Fibroblast of skin of right biceps (primary cell): Measurements from ENCODE around the gene SHISA7.
"Not testable (repeated sequence)": the region's sequence is repeated elsewhere in the genome, so short reads cannot be mapped to it uniquely, and the experiment has no call there.

Experiments used
- DNase-seq: peaks from one replicate; pipeline ENCODE4 v3.0.0-alpha.2; 2013

Gene SHISA7

GRCh38 chr19:55444646-55445045, 1.5 kb upstream of the SHISA7 start:
- DNase-seq, result no peak

GRCh38 chr19:55443824-55444480, 852 bp upstream of the SHISA7 start:
- no peak for DNase-seq

- DNase-seq, result no peak
Measured at GRCh38 chr19:55442372-55442961, 633 bp downstream of the SHISA7 start.

GRCh38 chr19:55441692-55442321, 1.3 kb downstream of the SHISA7 start:
- no peak for DNase-seq

- DNase-seq, result no peak
Measured at GRCh38 chr19:55441319-55441691, 1.8 kb downstream of the SHISA7 start.

GRCh38 chr19:55440411-55441105, 2.5 kb downstream of the SHISA7 start:
- DNase-seq, result no peak

- no peak for DNase-seq
Measured at GRCh38 chr19:55439052-55439451, 4.0 kb downstream of the SHISA7 start.

GRCh38 chr19:55437410-55437809, 5.7 kb downstream of the SHISA7 start:
- peak; percentile 56 for DNase-seq

GRCh38 chr19:55436847-55437246, 6.3 kb downstream of the SHISA7 start:
- no peak for DNase-seq

- no peak for DNase-seq
Measured at GRCh38 chr19:55435020-55435419, 8.1 kb downstream of the SHISA7 start.

- DNase-seq, result no peak
Measured at GRCh38 chr19:55434356-55434919, 8.7 kb downstream of the SHISA7 start.

- DNase-seq, result no peak
Measured at GRCh38 chr19:55433292-55433691, 9.8 kb downstream of the SHISA7 start.

- DNase-seq, result no peak
Measured at GRCh38 chr19:55432241-55432959, 10.7 kb downstream of the SHISA7 start.

- no peak for DNase-seq
Measured at GRCh38 chr19:55431183-55431582, 11.9 kb downstream of the SHISA7 start.

- DNase-seq, result no peak
Measured at GRCh38 chr19:55426042-55426441, 17.1 kb downstream of the SHISA7 start.

- DNase-seq, result no peak
Measured at GRCh38 chr19:55424518-55424917, 18.6 kb downstream of the SHISA7 start.

- no peak for DNase-seq
Measured at GRCh38 chr19:55423225-55424005, 19.7 kb downstream of the SHISA7 start.

GRCh38 chr19:55421281-55421680, 21.8 kb downstream of the SHISA7 start:
- not testable (repeated sequence) for DNase-seq

- no peak for DNase-seq
Measured at GRCh38 chr19:55419624-55420236, 23.4 kb downstream of the SHISA7 start.

GRCh38 chr19:55419103-55419502, 24.0 kb downstream of the SHISA7 start:
- no peak for DNase-seq

- peak; percentile 79 for DNase-seq
Measured at GRCh38 chr19:55418185-55418584, 24.9 kb downstream of the SHISA7 start.

- no peak for DNase-seq
Measured at GRCh38 chr19:55410168-55410567, 32.9 kb downstream of the SHISA7 start.
